SK-N-MC (cell line): Measurements from ENCODE around the gene UBR7.
"Not testable (repeated sequence)": the region's sequence is repeated elsewhere in the genome, so short reads cannot be mapped to it uniquely, and the experiment has no call there.

Experiments
- DNase-seq: peaks from one replicate; pipeline ENCODE4 v3.0.0-alpha.2; 2011; ENCODE audit warnings: low read depth, low spot score
- H3K27ac ChIP-seq: fragments of 200-600 bp; sonication (generic); 2 replicates; pipeline ENCODE4 v1.5.1; 2016; ENCODE audit warnings: mixed run types
- H3K36me3 ChIP-seq: fragments of 200-600 bp; sonication (generic); 2 replicates; pipeline ENCODE4 v1.6.1; 2017; ENCODE audit warnings: antibody characterized with exemption, low read length, mixed read lengths; ENCODE audit not compliant: insufficient read depth
- H3K4me3 ChIP-seq: fragments of 200-600 bp; sonication (generic); 2 replicates; pipeline ENCODE4 v1.5.1; 2016
- H3K9ac ChIP-seq: fragments of 200-600 bp; sonication (generic); 2 replicates; pipeline ENCODE4 v1.8.0; 2017; ENCODE audit warnings: mixed run types, mixed read lengths; ENCODE audit not compliant: insufficient read length
- H3K9me3 ChIP-seq: fragments of 200-600 bp; sonication (generic); 2 replicates; pipeline ENCODE4 v1.6.1; 2017; ENCODE audit warnings: low read depth, mild to moderate bottlenecking, antibody characterized with exemption, low read length, moderate library complexity, mixed read lengths
- EZH2 ChIP-seq: fragments of 200-600 bp; sonication (generic); IDR thresholded peaks from one replicate; pipeline ENCODE4 v1.6.1; 2017; ENCODE audit warnings: antibody characterized with exemption
- FOXP2 ChIP-seq: optimal IDR thresholded peaks from 2 replicates; pipeline ENCODE3; 2011; ENCODE audit warnings: mild to moderate bottlenecking, moderate library complexity; ENCODE audit not compliant: insufficient read depth; ENCODE audit errors: extremely low read length, control extremely low read depth
- POLR2AphosphoS5 ChIP-seq: IDR thresholded peaks from 2 replicates; pipeline ENCODE4 v1.6.1; 2012; ENCODE audit warnings: mild to moderate bottlenecking, low read depth, low read length, borderline replicate concordance

Gene UBR7

GRCh38 chr14:93171376-93171775, 35.7 kb upstream of the UBR7 start:
- DNase-seq = no peak
- Histone ChIP-seq H3K27ac (no peak overlapping the region), H3K36me3 (no peaks in the 10 kb centered on the region), H3K9me3 (no peaks in the 10 kb centered on the region), H3K4me3 (no peak overlapping the region), H3K9ac (no peak overlapping the region)
- TF ChIP-seq EZH2 = no peak
- no peak for TF ChIP-seq POLR2AphosphoS5
- no peak for TF ChIP-seq FOXP2

- H3K27ac ChIP-seq = no peak overlapping the region
- H3K36me3 ChIP-seq = no peaks in the 10 kb centered on the region
- no peak overlapping the region for H3K4me3 ChIP-seq
- no peak for TF ChIP-seq FOXP2
- TF ChIP-seq EZH2 = no peak
- TF ChIP-seq POLR2AphosphoS5 = no peak
- no peaks in the 10 kb centered on the region for H3K9me3 ChIP-seq
- no peak for DNase-seq
- no peak overlapping the region for H3K9ac ChIP-seq
Observed at GRCh38 chr14:93173943-93174395, 33.1 kb upstream of the UBR7 start.

DNA sequence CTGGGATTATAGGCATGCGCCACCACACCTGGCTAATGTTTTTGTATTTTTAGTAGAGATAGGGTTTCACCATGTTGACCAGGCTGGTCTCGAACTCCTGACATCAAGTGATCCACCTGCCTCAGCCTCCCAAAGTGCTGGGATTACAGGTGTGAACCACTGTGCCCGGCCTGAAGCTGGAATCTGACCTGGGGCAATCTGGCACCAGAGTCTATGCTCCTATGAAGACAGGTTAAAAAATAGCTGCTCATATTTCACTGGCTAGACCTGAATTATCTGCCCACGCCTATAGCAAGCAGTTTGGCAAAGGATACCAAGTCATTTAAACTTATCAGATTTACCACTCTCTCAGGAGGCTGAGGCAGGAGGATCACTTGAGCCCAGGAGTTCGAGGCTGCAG, 32.3 kb upstream of the UBR7 start:
- DNase-seq, H3K4me3 ChIP-seq, H3K9ac ChIP-seq, H3K27ac ChIP-seq, H3K9me3 ChIP-seq, H3K36me3 ChIP-seq: not testable (repeated sequence)

DNA sequence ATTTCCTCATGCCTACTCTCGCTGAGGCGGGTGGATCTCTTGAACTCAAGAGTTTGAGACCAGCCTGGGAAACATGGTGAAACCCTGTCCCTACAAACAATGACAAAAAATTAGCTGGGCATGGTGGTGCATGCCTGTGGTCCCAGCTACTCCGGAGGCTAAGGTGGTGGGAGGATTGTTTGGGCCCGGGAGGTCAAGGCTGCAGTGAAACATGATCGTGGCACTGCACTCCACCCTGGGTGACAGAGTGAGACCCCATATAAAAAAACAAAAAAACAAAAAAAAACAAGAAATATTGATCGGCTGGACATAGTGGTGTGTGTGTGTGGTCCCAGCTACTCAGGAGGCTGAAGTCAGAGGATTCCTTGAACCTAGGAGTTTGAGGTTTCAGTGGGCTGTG, 31.6 kb upstream of the UBR7 start:
- H3K9me3 ChIP-seq = no peaks in the 10 kb centered on the region
- no peak for DNase-seq
- TF ChIP-seq POLR2AphosphoS5 (no peak), EZH2 (no peak), FOXP2 (no peak)
- no peak overlapping the region for H3K9ac ChIP-seq
- H3K27ac ChIP-seq = no peak overlapping the region
- H3K36me3 ChIP-seq = no peaks in the 10 kb centered on the region
- no peak overlapping the region for H3K4me3 ChIP-seq

- Histone ChIP-seq H3K9me3 (no peaks in the 10 kb centered on the region), H3K27ac (no peak overlapping the region), H3K36me3 (peaks cover 28% of the 10 kb centered on the region), H3K4me3 (peak overlapping the region; percentile 96), H3K9ac (peak overlapping the region; percentile 86)
- TF ChIP-seq FOXP2 = no peak
- no peak for TF ChIP-seq POLR2AphosphoS5
- no peak for TF ChIP-seq EZH2
- no peak for DNase-seq
Observed at GRCh38 chr14:93183596-93184317, 23.3 kb upstream of the UBR7 start.

- Histone ChIP-seq H3K27ac (peak within 1 kb of the TSS; percentile 82), H3K4me3 (peak within 1 kb of the TSS; percentile 96), H3K9ac (peak within 1 kb of the TSS; percentile 86), H3K9me3 (no peaks in the 10 kb centered on the region), H3K36me3 (peaks cover 33% of the 10 kb centered on the region)
- peak; percentile 24 for TF ChIP-seq FOXP2
- TF ChIP-seq POLR2AphosphoS5 = peak; percentile 73
- TF ChIP-seq EZH2 = no peak
- no peak for DNase-seq
Observed at GRCh38 chr14:93184391-93185348, 22.4 kb upstream of the UBR7 start, which contains the start of the genes LYSET and MOAP1. Gene LYSET (plus strand): TSS chr14:93185317. CDS start chr14:93185406, 89 bp downstream. Gene MOAP1 (minus strand): TSS chr14:93184897. CDS start chr14:93184242, 655 bp downstream.

GRCh38 chr14:93185349-93185720, 21.7 kb upstream of the UBR7 start:
- TF ChIP-seq EZH2 (no peak), FOXP2 (no peak), POLR2AphosphoS5 (no peak)
- peak overlapping the region; percentile 79 for H3K9ac ChIP-seq
- H3K4me3 ChIP-seq = peak overlapping the region; percentile 96
- H3K9me3 ChIP-seq = no peaks in the 10 kb centered on the region
- H3K27ac ChIP-seq = peak overlapping the region; percentile 82
- H3K36me3 ChIP-seq = peaks cover 33% of the 10 kb centered on the region
- DNase-seq = no peak

DNA sequence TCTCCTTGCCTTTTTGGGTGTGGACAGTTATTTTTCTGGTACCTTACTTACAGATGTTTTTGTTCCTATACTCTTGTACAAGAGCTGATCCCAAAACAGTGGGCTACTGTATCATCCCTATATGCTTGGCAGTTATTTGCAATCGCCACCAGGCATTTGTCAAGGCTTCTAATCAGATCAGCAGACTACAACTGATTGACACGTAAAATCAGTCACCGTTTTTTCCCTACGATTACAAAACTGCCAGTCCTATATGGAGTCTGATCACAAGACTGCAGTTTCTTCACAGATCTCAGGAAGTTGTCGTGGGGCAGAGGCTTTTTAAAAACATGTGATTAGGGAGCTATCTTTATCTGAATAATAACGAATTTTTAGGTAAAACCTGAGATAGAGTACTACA, 20.6 kb upstream of the UBR7 start:
- Histone ChIP-seq H3K9ac (no peak overlapping the region), H3K4me3 (0 out of 2 replicates have a peak overlapping the region, but pooled peaks have one; percentile 17), H3K9me3 (no peaks in the 10 kb centered on the region), H3K27ac (peak overlapping the region; percentile 7), H3K36me3 (peaks cover 33% of the 10 kb centered on the region)
- TF ChIP-seq POLR2AphosphoS5 (no peak), FOXP2 (no peak), EZH2 (no peak)
- DNase-seq = no peak

DNA sequence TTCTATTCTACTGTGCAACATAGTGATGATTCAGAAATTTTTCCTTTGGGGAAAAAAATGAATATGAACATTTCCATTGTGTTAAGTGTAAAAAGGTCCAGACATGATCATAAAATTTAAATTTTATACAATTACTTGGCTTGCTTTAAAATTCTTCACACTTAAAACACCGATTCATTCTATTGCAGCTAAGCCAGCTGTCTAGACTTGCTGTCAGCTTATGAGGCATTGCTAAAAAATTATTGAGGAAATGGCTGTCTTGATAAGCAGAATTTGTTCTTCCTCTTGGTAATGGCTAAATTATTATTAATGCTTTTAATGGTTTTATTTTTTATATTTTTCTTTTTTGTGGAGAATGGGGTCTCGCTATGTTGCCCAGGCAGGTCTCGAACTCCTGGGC, 20.1 kb upstream of the UBR7 start:
- H3K36me3 ChIP-seq = peaks cover 33% of the 10 kb centered on the region
- no peak for DNase-seq
- no peak overlapping the region for H3K9ac ChIP-seq
- no peak for TF ChIP-seq EZH2
- no peak overlapping the region for H3K4me3 ChIP-seq
- peak overlapping the region; percentile 7 for H3K27ac ChIP-seq
- H3K9me3 ChIP-seq = no peaks in the 10 kb centered on the region
